IPS-18a (cell line): Measurements from ENCODE around the gene DMXL2.
"Not testable (repeated sequence)": the region's sequence is repeated elsewhere in the genome, so short reads cannot be mapped to it uniquely, and the experiment has no call there.

ENCODE experiments used
- H3K27ac ChIP-seq: one replicate; pipeline ENCODE4 v1.5.1; 2013; ENCODE audit warnings: low read length
- H3K27me3 ChIP-seq: one replicate; pipeline ENCODE4 v1.6.1; 2013; ENCODE audit warnings: mild to moderate bottlenecking, low read length; ENCODE audit not compliant: control insufficient read depth, insufficient read depth
- H3K36me3 ChIP-seq: one replicate; pipeline ENCODE4 v1.6.1; 2013; ENCODE audit warnings: low read depth, low read length; ENCODE audit not compliant: control insufficient read depth
- H3K4me1 ChIP-seq: one replicate; pipeline ENCODE4 v1.6.1; 2013; ENCODE audit warnings: low read depth, low read length; ENCODE audit not compliant: control insufficient read depth
- H3K4me3 ChIP-seq: one replicate; pipeline ENCODE4 v1.5.1; 2013; ENCODE audit warnings: low read length
- H3K9ac ChIP-seq: one replicate; pipeline ENCODE4 v1.6.1; 2013; ENCODE audit warnings: mild to moderate bottlenecking, low read length, moderate library complexity
- H3K9me3 ChIP-seq: one replicate; pipeline ENCODE4 v1.6.1; 2013; ENCODE audit warnings: low read depth, low read length; ENCODE audit not compliant: control insufficient read depth

DMXL2 gene

GRCh38 chr15:51483985-51484384 lies 138.6 kb downstream of the DMXL2 start:
- no peak overlapping the region for H3K27ac ChIP-seq
- no peaks in the 10 kb centered on the region for H3K27me3 ChIP-seq
- no peaks in the 10 kb centered on the region for H3K36me3 ChIP-seq
- no peaks in the 10 kb centered on the region for H3K4me1 ChIP-seq
- no peak overlapping the region for H3K4me3 ChIP-seq
- no peak overlapping the region for H3K9ac ChIP-seq
- H3K9me3 ChIP-seq, result no peaks in the 10 kb centered on the region

- no peaks in the 10 kb centered on the region for H3K27me3 ChIP-seq
- H3K36me3 ChIP-seq, result no peaks in the 10 kb centered on the region
- no peaks in the 10 kb centered on the region for H3K9me3 ChIP-seq
- H3K27ac ChIP-seq, result no peak overlapping the region
- no peaks in the 10 kb centered on the region for H3K4me1 ChIP-seq
- no peak overlapping the region for H3K9ac ChIP-seq
- no peak overlapping the region for H3K4me3 ChIP-seq
These were observed 139.1 kb downstream of the DMXL2 start for GRCh38 chr15:51483520-51483919.

GRCh38 chr15:51475736-51476135 lies 146.8 kb downstream of the DMXL2 start:
- no peak overlapping the region for H3K27ac ChIP-seq
- H3K27me3 ChIP-seq, result no peaks in the 10 kb centered on the region
- H3K4me3 ChIP-seq, result no peak overlapping the region
- no peaks in the 10 kb centered on the region for H3K9me3 ChIP-seq
- H3K36me3 ChIP-seq, result no peaks in the 10 kb centered on the region
- no peak overlapping the region for H3K9ac ChIP-seq
- H3K4me1 ChIP-seq, result peaks cover 7% of the 10 kb centered on the region

GRCh38 chr15:51470512-51470911 lies 152.1 kb downstream of the DMXL2 start:
- Histone ChIP-seq H3K9ac (no peak overlapping the region), H3K4me1 (peaks cover 14% of the 10 kb centered on the region), H3K27me3 (no peaks in the 10 kb centered on the region), H3K4me3 (no peak overlapping the region), H3K27ac (no peak overlapping the region), H3K36me3 (no peaks in the 10 kb centered on the region), H3K9me3 (no peaks in the 10 kb centered on the region)

GRCh38 chr15:51460796-51461195 lies 161.8 kb downstream of the DMXL2 start:
- no peaks in the 10 kb centered on the region for H3K4me1 ChIP-seq
- no peaks in the 10 kb centered on the region for H3K9me3 ChIP-seq
- H3K36me3 ChIP-seq, result no peaks in the 10 kb centered on the region
- no peak overlapping the region for H3K4me3 ChIP-seq
- no peak overlapping the region for H3K9ac ChIP-seq
- H3K27me3 ChIP-seq, result no peaks in the 10 kb centered on the region
- no peak overlapping the region for H3K27ac ChIP-seq

GRCh38 chr15:51450001-51450400 lies 172.6 kb downstream of the DMXL2 start:
- H3K4me1 ChIP-seq, result peaks cover 6% of the 10 kb centered on the region
- no peaks in the 10 kb centered on the region for H3K27me3 ChIP-seq
- H3K36me3 ChIP-seq, result peaks cover 3% of the 10 kb centered on the region
- H3K9ac ChIP-seq, result no peak overlapping the region
- H3K4me3 ChIP-seq, result no peak overlapping the region
- no peaks in the 10 kb centered on the region for H3K9me3 ChIP-seq
- no peak overlapping the region for H3K27ac ChIP-seq

GRCh38 chr15:51448622-51449399 lies 173.8 kb downstream of the DMXL2 start:
- peaks cover 6% of the 10 kb centered on the region for H3K4me1 ChIP-seq
- no peak overlapping the region for H3K27ac ChIP-seq
- H3K36me3 ChIP-seq, result peaks cover 3% of the 10 kb centered on the region
- no peaks in the 10 kb centered on the region for H3K9me3 ChIP-seq
- H3K9ac ChIP-seq, result no peak overlapping the region
- no peaks in the 10 kb centered on the region for H3K27me3 ChIP-seq
- no peak overlapping the region for H3K4me3 ChIP-seq

GRCh38 chr15:51447855-51448621 lies 174.5 kb downstream of the DMXL2 start:
- Histone ChIP-seq H3K9ac (no peak overlapping the region), H3K36me3 (peaks cover 3% of the 10 kb centered on the region), H3K9me3 (no peaks in the 10 kb centered on the region), H3K4me1 (peaks cover 6% of the 10 kb centered on the region), H3K27me3 (no peaks in the 10 kb centered on the region), H3K27ac (no peak overlapping the region), H3K4me3 (no peak overlapping the region)

- H3K9me3 ChIP-seq, H3K4me1 ChIP-seq, H3K27me3 ChIP-seq, H3K9ac ChIP-seq, H3K36me3 ChIP-seq, H3K27ac ChIP-seq, H3K4me3 ChIP-seq: not testable (repeated sequence)
These were observed 176.4 kb downstream of the DMXL2 start for GRCh38 chr15:51446029-51446744.

- no peak overlapping the region for H3K27ac ChIP-seq
- H3K4me1 ChIP-seq, result no peaks in the 10 kb centered on the region
- H3K9ac ChIP-seq, result no peak overlapping the region
- no peaks in the 10 kb centered on the region for H3K9me3 ChIP-seq
- peaks cover 3% of the 10 kb centered on the region for H3K36me3 ChIP-seq
- H3K27me3 ChIP-seq, result no peaks in the 10 kb centered on the region
- H3K4me3 ChIP-seq, result no peak overlapping the region
These were observed 177.8 kb downstream of the DMXL2 start for GRCh38 chr15:51444807-51445206.

- Histone ChIP-seq H3K27me3 (no peaks in the 10 kb centered on the region), H3K36me3 (no peaks in the 10 kb centered on the region), H3K4me3 (no peak overlapping the region), H3K27ac (no peak overlapping the region), H3K4me1 (no peaks in the 10 kb centered on the region), H3K9ac (no peak overlapping the region), H3K9me3 (no peaks in the 10 kb centered on the region)
These were observed 178.5 kb downstream of the DMXL2 start for GRCh38 chr15:51444112-51444511.
